Activated T-cell treated with anti-CD3 and anti-CD28 coated beads, Interleukin-2, amount 50 U/mL, for 4 hours (primary cell): ENCODE data around the gene HPS4. TPM values are rescaled to one million over a fixed set of nuclear protein-coding genes. Genes with fewer than 3 reads are reported as not detected.

ENCODE experiments used
- ATAC-seq, 2 donors: fragments of 200-7000 bp; cut with Tn5 transposase; one replicate each; pipeline ENCODE4 v1.10.0; 2021
- DNase-seq: peaks from one replicate; pipeline ENCODE4 v3.0.0-alpha.2; 2020
- H3K27me3 Mint-ChIP-seq: one replicate; pipeline ENCODE4 v1.8.0; 2021; ENCODE audit warnings: low read depth, mixed read lengths
- H3K36me3 Mint-ChIP-seq: one replicate; pipeline ENCODE4 v1.8.0; 2022; ENCODE audit warnings: mixed read lengths; ENCODE audit not compliant: insufficient read depth
- H3K4me1 Mint-ChIP-seq: one replicate; pipeline ENCODE4 v1.8.0; 2021; ENCODE audit warnings: low read depth, mixed read lengths
- H3K4me3 Mint-ChIP-seq: one replicate; pipeline ENCODE4 v1.8.0; 2021; ENCODE audit warnings: mild to moderate bottlenecking, moderate library complexity, mixed read lengths
- H3K9me3 Mint-ChIP-seq: one replicate; pipeline ENCODE4 v1.8.0; 2021; ENCODE audit warnings: mixed read lengths
- total RNA-seq, 3 donors: library from RNA; stranded (reverse); gene quantifications; one replicate each; pipeline ENCODE4 v1.2.1, GENCODE V29; 2021

The HPS4 gene
- total RNA-seq, 3 donors from 2014 or later, result 30.8 to 34.1 (median 33.8) TPM

DNA sequence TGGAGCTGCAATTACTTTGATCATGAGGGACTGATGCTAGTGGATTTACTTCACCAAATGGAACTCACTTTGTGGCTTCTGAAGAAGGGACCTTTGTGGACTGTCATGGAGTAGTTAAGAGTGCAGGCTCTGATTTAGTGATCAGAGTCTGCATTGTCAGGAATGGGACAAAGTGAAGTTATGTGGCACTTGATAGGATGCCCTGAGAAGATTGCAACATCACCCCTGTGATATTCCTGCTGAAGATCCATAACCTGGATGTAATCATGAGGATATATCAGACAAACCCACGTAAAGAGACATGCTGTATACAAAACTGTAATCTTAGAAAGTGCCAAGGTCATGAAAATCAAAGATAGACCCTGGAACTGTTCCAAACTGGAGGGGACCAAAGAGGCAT lies 30.3 kb upstream of the HPS4 start:
- Mint-ChIP-seq H3K27me3 (no peaks in the 10 kb centered on the region), H3K4me3 (peak overlapping the region; percentile 100), H3K9me3 (no peaks in the 10 kb centered on the region), H3K36me3 (peaks cover 18% of the 10 kb centered on the region), H3K4me1 (peaks cover 47% of the 10 kb centered on the region)
- DNase-seq (no peak), ATAC-seq (no peak)

DNA sequence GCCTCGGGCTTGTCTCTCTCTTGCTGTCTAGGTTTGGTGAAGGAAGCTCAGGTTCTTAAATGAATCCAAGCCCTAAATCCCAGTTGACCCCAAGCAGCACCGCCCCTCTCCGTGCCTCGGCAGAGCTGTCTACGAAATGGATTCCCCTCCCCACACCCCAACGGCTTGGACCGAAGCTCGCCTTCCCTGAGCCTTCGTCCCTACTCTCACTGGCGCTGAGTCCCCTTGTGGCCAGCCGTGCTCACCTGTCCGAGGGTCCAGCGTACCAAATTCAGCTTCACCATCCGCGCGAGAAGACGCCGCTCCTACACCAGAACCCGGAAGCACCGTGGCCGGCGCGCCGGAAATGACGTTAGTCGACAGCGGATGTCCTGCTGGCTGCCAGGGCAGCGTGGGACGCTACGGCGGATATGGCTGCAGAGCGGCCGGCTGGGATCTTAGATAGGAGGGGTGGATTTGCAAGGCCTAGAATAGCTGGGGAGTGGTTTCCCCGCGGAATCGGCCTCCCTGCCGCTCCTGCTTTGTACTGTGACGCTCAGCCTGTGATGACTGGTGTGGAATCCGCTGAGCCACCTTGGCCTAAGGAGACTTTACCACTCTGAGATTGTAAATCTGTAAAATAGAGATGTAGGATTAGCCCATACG lies 28.7 kb upstream of the HPS4 start, which contains the start of gene TFIP11:
Gene TFIP11, minus strand, starts transcription at position 325 of the 645 bp plus-strand sequence. CDS start 2,201 bp downstream, outside the sequence.
- Mint-ChIP-seq H3K4me1 (peaks cover 47% of the 10 kb centered on the region), H3K27me3 (no peaks in the 10 kb centered on the region), H3K36me3 (peaks cover 20% of the 10 kb centered on the region), H3K9me3 (no peaks in the 10 kb centered on the region), H3K4me3 (peak within 1 kb of the TSS; percentile 100)
- DNase-seq (peak; percentile 87), ATAC-seq (peak; percentile 97 to 99)

DNA sequence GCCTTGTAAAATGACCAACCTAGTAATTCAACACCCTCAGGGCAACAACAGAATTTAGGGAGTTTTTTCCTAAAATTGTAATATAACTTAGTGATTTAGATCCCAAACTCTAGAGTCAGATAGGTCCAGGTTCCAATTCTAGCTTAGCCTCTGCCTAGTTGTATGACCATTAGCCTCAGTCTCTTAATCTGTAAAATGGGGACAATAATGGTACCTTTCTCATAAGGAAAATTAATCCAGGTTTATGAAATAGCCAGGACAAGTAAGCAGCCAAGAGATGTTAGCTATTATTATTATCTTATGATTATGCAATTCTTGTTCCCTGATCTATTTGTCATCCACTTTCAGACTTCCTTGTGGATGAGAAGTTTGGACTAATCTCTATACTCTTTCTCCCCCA lies 24.6 kb upstream of the HPS4 start:
- no peaks in the 10 kb centered on the region for H3K27me3 Mint-ChIP-seq
- H3K36me3 Mint-ChIP-seq, result peaks cover 45% of the 10 kb centered on the region
- ATAC-seq, result no peak
- no peaks in the 10 kb centered on the region for H3K9me3 Mint-ChIP-seq
- no peak overlapping the region for H3K4me3 Mint-ChIP-seq
- peaks cover 50% of the 10 kb centered on the region for H3K4me1 Mint-ChIP-seq
- no peak for DNase-seq

DNA sequence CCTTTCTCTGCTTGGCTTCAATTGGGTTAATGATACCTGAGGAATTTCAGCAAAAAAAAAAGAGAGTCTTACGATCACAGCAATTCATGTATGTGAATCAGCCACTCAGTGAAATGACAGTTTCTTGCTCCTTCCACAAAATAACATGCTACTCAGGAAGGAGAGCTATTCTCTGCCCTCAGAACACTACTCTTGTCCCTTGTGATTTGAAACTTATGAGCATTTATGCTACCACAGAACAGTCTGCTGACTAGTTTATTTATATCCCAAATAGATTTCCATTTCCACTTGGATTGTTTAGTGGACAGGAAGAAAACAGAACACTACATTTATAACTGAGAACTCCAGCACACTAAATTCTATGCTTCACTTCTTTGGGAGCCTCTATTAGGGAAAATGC lies 20.2 kb upstream of the HPS4 start:
- Mint-ChIP-seq H3K27me3 (no peaks in the 10 kb centered on the region), H3K4me3 (no peak overlapping the region), H3K36me3 (peaks cover 48% of the 10 kb centered on the region), H3K4me1 (peaks cover 20% of the 10 kb centered on the region), H3K9me3 (no peaks in the 10 kb centered on the region)
- ATAC-seq (no peak), DNase-seq (no peak)

DNA sequence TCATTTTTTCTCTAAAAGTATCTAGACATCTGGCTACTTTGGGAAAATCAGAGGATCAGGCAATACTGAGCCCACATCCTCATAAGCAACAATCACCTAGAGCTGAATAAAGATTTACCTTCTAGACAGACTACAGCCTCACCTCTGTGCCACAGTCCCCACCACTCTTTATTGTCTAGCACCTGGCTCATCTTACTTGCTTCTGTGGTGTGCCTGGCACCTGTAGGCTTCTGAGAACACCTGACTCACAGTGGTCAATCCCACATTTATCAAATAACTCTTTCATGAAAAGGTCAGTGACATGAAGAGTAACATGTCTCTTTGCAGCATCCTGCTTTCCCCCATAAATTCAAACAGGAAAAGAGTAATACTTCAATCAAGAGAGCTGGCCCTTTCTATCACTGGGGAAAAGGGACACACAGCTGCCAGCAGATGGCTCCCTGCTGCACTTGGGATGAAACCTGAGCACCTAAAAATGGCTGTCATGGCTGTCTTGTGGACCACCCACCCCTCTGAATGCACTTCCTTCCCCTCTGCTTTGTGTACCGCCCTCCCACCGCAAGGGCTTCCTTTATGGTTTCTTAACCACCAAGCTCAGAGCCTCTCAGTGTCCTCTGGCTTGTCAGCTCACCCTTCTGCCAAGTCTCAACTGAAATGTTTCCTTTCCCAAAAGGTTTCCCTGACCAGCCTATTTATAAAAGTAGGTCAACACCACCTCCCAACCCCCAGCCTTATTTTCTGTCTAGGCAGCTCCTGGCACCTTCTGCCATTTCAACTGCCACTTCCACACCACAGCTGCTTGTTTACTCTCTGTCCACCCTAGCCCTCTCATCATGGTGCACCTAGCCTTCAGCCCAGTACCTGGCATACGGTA lies 19.3 kb upstream of the HPS4 start:
- H3K4me3 Mint-ChIP-seq, result no peak overlapping the region
- peak; percentile 65 to 82 for ATAC-seq

DNA sequence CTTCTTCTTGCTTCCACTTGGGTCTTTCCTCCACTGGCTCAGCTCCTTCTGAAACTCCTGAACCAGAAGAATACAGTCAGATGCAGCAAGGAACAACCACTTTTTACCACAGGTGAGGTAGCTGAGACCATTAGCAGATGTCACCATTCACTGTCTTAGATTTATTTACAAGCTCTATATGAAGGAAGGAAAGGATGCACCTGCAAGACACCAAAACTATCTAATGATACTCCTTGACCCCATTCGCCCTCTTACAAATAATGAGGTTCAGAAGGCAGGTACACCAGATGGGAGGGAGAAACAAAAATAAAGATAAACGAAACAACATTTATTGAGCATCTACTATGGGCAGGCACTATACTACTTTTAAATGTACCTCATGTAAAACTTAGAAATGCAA lies 18.4 kb upstream of the HPS4 start:
- H3K36me3 Mint-ChIP-seq, result peaks cover 55% of the 10 kb centered on the region
- ATAC-seq, result no peak
- H3K4me3 Mint-ChIP-seq, result no peak overlapping the region

More for the DNA sequence above, 19.3 kb upstream of the HPS4 start:
- Mint-ChIP-seq H3K9me3 (no peaks in the 10 kb centered on the region), H3K27me3 (no peaks in the 10 kb centered on the region), H3K4me1 (peaks cover 20% of the 10 kb centered on the region), H3K36me3 (peaks cover 50% of the 10 kb centered on the region)
- DNase-seq, result peak; percentile 34

DNA sequence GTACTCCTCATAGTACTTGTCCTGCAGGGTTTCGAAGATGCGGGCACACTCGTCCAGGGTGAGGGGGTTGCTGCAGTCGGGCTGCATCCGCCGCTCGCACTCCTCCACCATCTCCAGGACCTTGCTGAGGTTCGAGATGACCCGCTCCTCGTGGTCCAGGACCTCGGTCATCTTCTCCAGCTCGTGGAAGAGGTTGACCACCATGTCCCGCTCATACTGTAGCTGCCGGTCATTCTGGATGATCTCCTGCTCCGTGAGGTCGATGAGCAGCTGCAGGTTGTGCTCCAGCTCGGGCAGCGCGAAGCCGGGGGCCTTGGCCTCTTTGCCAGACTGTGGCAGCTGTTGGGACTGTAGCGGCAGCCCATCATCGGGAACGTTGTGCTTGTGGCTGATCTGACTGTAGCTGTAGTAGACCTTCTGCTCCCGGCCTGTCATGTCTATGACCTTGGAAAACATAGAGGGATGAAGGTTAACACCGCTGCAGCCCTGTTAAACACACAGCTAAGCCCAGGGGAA lies 15.7 kb upstream of the HPS4 start:
- Mint-ChIP-seq H3K27me3 (no peaks in the 10 kb centered on the region), H3K4me3 (no peak overlapping the region), H3K36me3 (peaks cover 48% of the 10 kb centered on the region), H3K9me3 (no peaks in the 10 kb centered on the region), H3K4me1 (peaks cover 17% of the 10 kb centered on the region)
- DNase-seq (no peak), ATAC-seq (no peak)

More for the DNA sequence above, 18.4 kb upstream of the HPS4 start:
- Mint-ChIP-seq H3K4me1 (peaks cover 20% of the 10 kb centered on the region), H3K9me3 (no peaks in the 10 kb centered on the region), H3K27me3 (no peaks in the 10 kb centered on the region)
- DNase-seq, result no peak

DNA sequence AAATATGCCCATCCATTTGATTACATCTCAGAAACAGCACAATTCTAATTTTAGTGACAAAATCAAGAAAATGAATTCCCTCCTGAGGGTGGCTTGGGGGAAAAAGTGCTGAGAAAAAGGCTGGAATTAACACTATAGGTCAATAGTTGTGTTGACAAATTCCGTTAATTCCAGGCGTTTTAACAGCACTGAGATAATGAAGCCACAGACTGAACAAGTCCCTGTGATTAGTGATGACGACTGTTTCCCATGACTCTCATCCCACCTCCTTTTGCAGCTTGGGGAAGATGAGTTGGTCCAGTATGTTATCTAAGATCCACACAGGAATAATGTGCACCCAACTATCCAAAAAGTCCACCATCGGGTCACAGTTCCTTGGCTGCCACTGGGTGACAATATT lies 12.9 kb upstream of the HPS4 start:
- Mint-ChIP-seq H3K36me3 (peaks cover 38% of the 10 kb centered on the region), H3K27me3 (no peaks in the 10 kb centered on the region), H3K9me3 (no peaks in the 10 kb centered on the region), H3K4me1 (no peaks in the 10 kb centered on the region), H3K4me3 (no peak overlapping the region)
- ATAC-seq, result no peak
- DNase-seq, result no peak

DNA sequence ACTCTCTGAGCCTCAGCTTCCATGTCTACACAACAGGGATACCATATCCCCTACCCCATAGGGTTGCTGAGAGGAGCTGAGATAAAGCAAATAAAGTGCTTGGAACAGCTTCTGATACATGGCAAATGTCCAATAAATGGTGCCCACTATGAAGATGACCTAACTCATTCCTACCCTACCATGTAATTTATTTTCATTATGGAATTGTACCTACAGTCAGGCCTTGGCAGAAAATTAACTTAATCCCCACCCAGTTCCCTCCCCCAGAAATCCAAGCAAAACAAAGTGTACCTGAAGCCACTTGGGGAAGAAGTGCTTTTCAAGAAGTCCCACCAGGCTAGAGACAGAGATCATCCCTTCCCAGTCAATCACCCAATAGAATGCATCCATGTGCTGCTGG lies 10.9 kb upstream of the HPS4 start:
- no peaks in the 10 kb centered on the region for H3K9me3 Mint-ChIP-seq
- no peaks in the 10 kb centered on the region for H3K4me1 Mint-ChIP-seq
- DNase-seq, result no peak
- ATAC-seq, result no peak
- no peaks in the 10 kb centered on the region for H3K27me3 Mint-ChIP-seq
- no peak overlapping the region for H3K4me3 Mint-ChIP-seq
- H3K36me3 Mint-ChIP-seq, result peaks cover 38% of the 10 kb centered on the region

DNA sequence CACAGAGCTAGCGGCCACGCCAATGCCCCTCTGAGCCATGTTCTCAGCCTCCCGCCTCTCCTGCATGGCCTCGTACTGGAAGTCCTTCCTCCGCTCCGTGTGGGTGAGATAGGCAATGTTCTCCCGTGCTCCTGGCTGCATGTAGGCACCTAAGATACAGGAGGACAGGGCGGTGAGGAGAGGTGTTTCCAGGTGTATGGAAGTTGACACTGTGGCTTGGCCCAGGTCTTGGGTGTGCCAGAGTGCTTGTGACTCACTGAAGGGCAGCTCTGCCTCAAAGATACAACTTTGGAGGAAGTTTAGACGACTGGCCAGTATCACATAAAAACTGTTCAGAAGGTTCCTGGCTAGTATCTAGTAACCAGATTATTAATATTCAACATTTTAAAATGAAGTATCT lies 8.6 kb upstream of the HPS4 start:
- peaks cover 45% of the 10 kb centered on the region for H3K36me3 Mint-ChIP-seq
- DNase-seq (no peak), ATAC-seq (no peak)
- H3K4me3 Mint-ChIP-seq, result no peak overlapping the region
- no peaks in the 10 kb centered on the region for H3K27me3 Mint-ChIP-seq
- H3K9me3 Mint-ChIP-seq, result no peaks in the 10 kb centered on the region
- no peaks in the 10 kb centered on the region for H3K4me1 Mint-ChIP-seq

DNA sequence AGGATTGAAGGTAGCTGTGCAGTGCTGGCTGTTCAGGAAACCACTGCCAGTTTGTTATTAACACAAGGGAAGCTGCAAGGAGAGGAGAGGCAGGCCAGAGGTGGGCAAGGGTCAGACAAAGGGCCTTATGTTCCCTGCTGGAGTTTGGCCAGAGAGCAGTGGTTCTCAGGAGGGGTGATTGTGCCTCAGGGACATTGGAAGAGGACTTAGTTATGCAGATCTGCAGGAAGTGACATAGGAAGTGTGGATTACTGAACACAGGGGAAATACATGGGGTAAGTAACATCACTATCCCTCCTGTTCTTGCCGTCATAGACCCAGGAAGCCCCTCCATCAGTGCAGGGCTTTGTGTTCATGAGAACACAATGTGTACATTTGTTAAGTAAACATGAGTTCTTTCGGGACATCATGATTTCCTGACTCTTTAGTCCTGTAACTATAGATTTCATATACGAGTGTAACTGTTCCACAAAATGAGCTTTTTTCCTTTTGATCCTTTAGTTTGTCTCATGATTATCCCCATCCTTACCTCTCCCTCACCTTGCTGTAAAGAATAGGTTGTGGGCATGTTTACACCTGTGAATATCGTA lies 6.0 kb upstream of the HPS4 start:
- H3K4me3 Mint-ChIP-seq, result no peak overlapping the region

DNA sequence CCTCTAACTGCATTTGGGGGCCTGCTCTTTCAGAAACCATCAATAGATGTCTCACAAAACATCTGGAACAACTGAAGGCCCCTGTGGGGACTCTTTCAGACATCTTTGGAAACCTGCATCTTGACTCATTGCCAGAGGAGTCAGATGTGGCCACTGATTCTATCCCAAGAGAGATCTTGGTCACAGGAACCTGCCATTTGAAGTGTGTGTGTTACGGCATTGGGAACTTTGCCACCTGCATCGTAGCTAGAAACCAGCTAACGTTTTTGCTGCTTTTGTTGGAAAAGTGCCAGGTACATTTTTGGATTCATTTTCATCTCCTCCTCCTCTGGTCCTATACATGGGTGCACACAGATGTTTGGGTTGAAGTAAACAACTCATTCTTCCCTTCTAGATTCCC lies 4.4 kb upstream of the HPS4 start:
- ATAC-seq (no peak), DNase-seq (no peak)
- Mint-ChIP-seq H3K4me3 (no peak overlapping the region), H3K36me3 (peaks cover 34% of the 10 kb centered on the region), H3K9me3 (no peaks in the 10 kb centered on the region), H3K27me3 (no peaks in the 10 kb centered on the region), H3K4me1 (peaks cover 21% of the 10 kb centered on the region)

More for the DNA sequence above, 6.0 kb upstream of the HPS4 start:
- H3K4me1 Mint-ChIP-seq, result peaks cover 14% of the 10 kb centered on the region
- no peak for ATAC-seq
- no peaks in the 10 kb centered on the region for H3K27me3 Mint-ChIP-seq
- no peak for DNase-seq
- H3K36me3 Mint-ChIP-seq, result peaks cover 39% of the 10 kb centered on the region
- H3K9me3 Mint-ChIP-seq, result no peaks in the 10 kb centered on the region

DNA sequence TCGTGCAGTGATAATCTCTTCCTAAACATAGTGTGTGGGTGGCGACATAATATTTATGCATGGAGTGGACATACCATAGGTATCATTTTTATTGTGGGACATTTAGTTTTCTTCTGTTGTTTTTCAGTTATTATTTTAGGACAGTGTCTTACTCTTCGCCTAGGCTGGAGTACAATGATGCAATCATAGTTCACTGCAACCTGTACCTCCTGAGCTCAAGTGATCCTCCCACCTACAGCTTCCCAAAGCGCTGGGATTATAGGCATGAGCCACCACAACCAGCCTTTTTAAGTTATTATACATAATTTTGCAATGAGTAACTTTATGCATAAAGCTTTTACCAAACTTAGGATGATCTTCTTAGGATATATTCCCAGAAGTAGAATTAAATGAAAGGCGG lies 2.8 kb upstream of the HPS4 start:
- Mint-ChIP-seq H3K4me1 (peaks cover 37% of the 10 kb centered on the region), H3K27me3 (no peaks in the 10 kb centered on the region), H3K4me3 (no peak overlapping the region), H3K36me3 (peaks cover 24% of the 10 kb centered on the region), H3K9me3 (no peaks in the 10 kb centered on the region)
- DNase-seq (no peak), ATAC-seq (no peak)

DNA sequence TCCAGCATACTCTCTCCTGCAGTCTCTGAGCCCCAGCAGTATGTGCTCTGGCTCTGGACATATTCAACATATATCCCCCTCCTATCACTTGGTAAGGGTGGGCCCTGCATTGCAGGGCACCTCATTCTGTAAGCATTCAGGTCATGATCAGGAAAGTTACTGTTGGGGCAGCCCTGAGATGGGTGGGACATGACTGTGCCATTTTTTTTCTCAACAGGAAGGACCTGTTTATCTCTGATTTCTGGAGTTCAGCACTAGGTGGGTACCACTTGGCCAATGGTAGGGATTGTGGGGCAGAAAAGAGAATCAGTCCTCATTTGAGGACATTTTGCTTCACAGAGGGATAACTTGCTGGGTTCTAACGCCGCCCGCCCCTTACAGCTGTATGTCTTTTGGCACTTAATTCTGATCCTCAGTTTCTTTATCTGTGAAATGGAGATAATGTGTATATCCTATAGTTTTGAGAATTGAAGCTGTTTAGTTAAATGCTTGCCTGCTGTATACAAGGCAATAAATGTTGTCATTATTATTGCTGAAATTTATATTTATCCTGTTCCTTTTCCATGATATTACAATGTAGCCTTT lies 2.3 kb upstream of the HPS4 start:
- no peak for ATAC-seq
- Mint-ChIP-seq H3K4me1 (peaks cover 42% of the 10 kb centered on the region), H3K36me3 (peaks cover 27% of the 10 kb centered on the region)

More for the DNA sequence above, 2.3 kb upstream of the HPS4 start:
- no peaks in the 10 kb centered on the region for H3K27me3 Mint-ChIP-seq
- no peak for DNase-seq
- peak overlapping the region; percentile 95 for H3K4me3 Mint-ChIP-seq
- H3K9me3 Mint-ChIP-seq, result no peaks in the 10 kb centered on the region
